ENCODE data around the gene PCNT. TPM values are rescaled to one million over a fixed set of nuclear protein-coding genes. Genes with fewer than 3 reads are reported as not detected.

Gene PCNT
- total RNA-seq, 1 donor from 2014 or later: 36.0 TPM

GRCh38 chr21:46334351-46335140, 10.6 kb downstream of the PCNT start:
- no peak overlapping the region for H3K27ac Mint-ChIP-seq (ENCODE audit: unreplicated experiment)
- no peak for TF ChIP-seq CTCF (IDR thresholded peaks at IDR 0.05; ENCODE audit: unreplicated experiment)
- no peaks in the 10 kb centered on the region for H3K27me3 Mint-ChIP-seq (ENCODE audit: unreplicated experiment)
- no peaks in the 10 kb centered on the region for H3K4me1 Mint-ChIP-seq (ENCODE audit: unreplicated experiment)
- no peak overlapping the region for H3K4me3 Mint-ChIP-seq (ENCODE audit: unreplicated experiment)
- no peak for DNase-seq (ENCODE audit: low spot score)
- no peaks in the 10 kb centered on the region for H3K9me3 Mint-ChIP-seq (ENCODE audit: unreplicated experiment)
- peaks cover 25% of the 10 kb centered on the region for H3K36me3 Mint-ChIP-seq (ENCODE audit: low read depth, unreplicated experiment)

- no peaks in the 10 kb centered on the region for H3K4me1 Mint-ChIP-seq (ENCODE audit: unreplicated experiment)
- peaks cover 35% of the 10 kb centered on the region for H3K36me3 Mint-ChIP-seq (ENCODE audit: low read depth, unreplicated experiment)
- no peak for DNase-seq (ENCODE audit: low spot score)
- no peaks in the 10 kb centered on the region for H3K9me3 Mint-ChIP-seq (ENCODE audit: unreplicated experiment)
- H3K27ac Mint-ChIP-seq (ENCODE audit: unreplicated experiment): no peak overlapping the region
- no peak for TF ChIP-seq CTCF (IDR thresholded peaks at IDR 0.05; ENCODE audit: unreplicated experiment)
- H3K27me3 Mint-ChIP-seq (ENCODE audit: unreplicated experiment): no peaks in the 10 kb centered on the region
- H3K4me3 Mint-ChIP-seq (ENCODE audit: unreplicated experiment): no peak overlapping the region
These were observed 12.6 kb downstream of the PCNT start for GRCh38 chr21:46336603-46337002.

GRCh38 chr21:46340998-46341397, 17.0 kb downstream of the PCNT start:
- no peak for DNase-seq (ENCODE audit: low spot score)
- H3K4me3 Mint-ChIP-seq (ENCODE audit: unreplicated experiment): no peak overlapping the region
- peaks cover 36% of the 10 kb centered on the region for H3K36me3 Mint-ChIP-seq (ENCODE audit: low read depth, unreplicated experiment)
- H3K27ac Mint-ChIP-seq (ENCODE audit: unreplicated experiment): no peak overlapping the region
- H3K27me3 Mint-ChIP-seq (ENCODE audit: unreplicated experiment): no peaks in the 10 kb centered on the region
- TF ChIP-seq CTCF (IDR thresholded peaks at IDR 0.05; ENCODE audit: unreplicated experiment): no peak
- H3K9me3 Mint-ChIP-seq (ENCODE audit: unreplicated experiment): no peaks in the 10 kb centered on the region
- no peaks in the 10 kb centered on the region for H3K4me1 Mint-ChIP-seq (ENCODE audit: unreplicated experiment)

GRCh38 chr21:46344219-46344915, 20.4 kb downstream of the PCNT start:
- no peak for TF ChIP-seq CTCF (IDR thresholded peaks at IDR 0.05; ENCODE audit: unreplicated experiment)
- Mint-ChIP-seq H3K4me1 (ENCODE audit: unreplicated experiment) (no peaks in the 10 kb centered on the region), H3K4me3 (ENCODE audit: unreplicated experiment) (no peak overlapping the region), H3K36me3 (ENCODE audit: low read depth, unreplicated experiment) (peaks cover 34% of the 10 kb centered on the region), H3K27ac (ENCODE audit: unreplicated experiment) (no peak overlapping the region), H3K27me3 (ENCODE audit: unreplicated experiment) (peaks cover 3% of the 10 kb centered on the region), H3K9me3 (ENCODE audit: unreplicated experiment) (no peaks in the 10 kb centered on the region)
- DNase-seq (ENCODE audit: low spot score): no peak

GRCh38 chr21:46345861-46346260, 21.9 kb downstream of the PCNT start:
- DNase-seq (ENCODE audit: low spot score): no peak
- TF ChIP-seq CTCF (IDR thresholded peaks at IDR 0.05; ENCODE audit: unreplicated experiment): no peak
- peaks cover 4% of the 10 kb centered on the region for H3K27me3 Mint-ChIP-seq (ENCODE audit: unreplicated experiment)
- peaks cover 31% of the 10 kb centered on the region for H3K36me3 Mint-ChIP-seq (ENCODE audit: low read depth, unreplicated experiment)
- no peak overlapping the region for H3K27ac Mint-ChIP-seq (ENCODE audit: unreplicated experiment)
- H3K4me1 Mint-ChIP-seq (ENCODE audit: unreplicated experiment): no peaks in the 10 kb centered on the region
- no peaks in the 10 kb centered on the region for H3K9me3 Mint-ChIP-seq (ENCODE audit: unreplicated experiment)
- H3K4me3 Mint-ChIP-seq (ENCODE audit: unreplicated experiment): peak overlapping the region; percentile 51
